ENCODE measurements around the gene KCNMB2. TPM values are rescaled to one million over a fixed set of nuclear protein-coding genes. Genes with fewer than 3 reads are reported as not detected.
"Not testable (repeated sequence)": the region's sequence is repeated elsewhere in the genome, so short reads cannot be mapped to it uniquely, and the experiment has no call there.

The KCNMB2 gene
- total RNA-seq, 4 donors from 2014 or later: not detected

- TF ChIP-seq, protein P1, sequence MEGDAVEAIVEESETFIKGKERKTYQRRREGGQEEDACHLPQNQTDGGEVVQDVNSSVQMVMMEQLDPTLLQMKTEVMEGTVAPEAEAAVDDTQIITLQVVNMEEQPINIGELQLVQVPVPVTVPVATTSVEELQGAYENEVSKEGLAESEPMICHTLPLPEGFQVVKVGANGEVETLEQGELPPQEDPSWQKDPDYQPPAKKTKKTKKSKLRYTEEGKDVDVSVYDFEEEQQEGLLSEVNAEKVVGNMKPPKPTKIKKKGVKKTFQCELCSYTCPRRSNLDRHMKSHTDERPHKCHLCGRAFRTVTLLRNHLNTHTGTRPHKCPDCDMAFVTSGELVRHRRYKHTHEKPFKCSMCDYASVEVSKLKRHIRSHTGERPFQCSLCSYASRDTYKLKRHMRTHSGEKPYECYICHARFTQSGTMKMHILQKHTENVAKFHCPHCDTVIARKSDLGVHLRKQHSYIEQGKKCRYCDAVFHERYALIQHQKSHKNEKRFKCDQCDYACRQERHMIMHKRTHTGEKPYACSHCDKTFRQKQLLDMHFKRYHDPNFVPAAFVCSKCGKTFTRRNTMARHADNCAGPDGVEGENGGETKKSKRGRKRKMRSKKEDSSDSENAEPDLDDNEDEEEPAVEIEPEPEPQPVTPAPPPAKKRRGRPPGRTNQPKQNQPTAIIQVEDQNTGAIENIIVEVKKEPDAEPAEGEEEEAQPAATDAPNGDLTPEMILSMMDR (IDR thresholded peaks at IDR 0.05): no peak
- TF ChIP-seq POLR2A (IDR thresholded peaks at IDR 0.05): no peak
- TF ChIP-seq EP300 (IDR thresholded peaks at IDR 0.05): no peak
- H3K4me3 ChIP-seq: no peak overlapping the region
- no peak for DNase-seq (ENCODE audit: low spot score in 2 of 2)
- WGBS, 2 donors: 94 to 95% methylated on average over 2 of the region's 2 CpGs
- H3K36me3 ChIP-seq: no peaks in the 10 kb centered on the region
- no peaks in the 10 kb centered on the region for H3K4me1 ChIP-seq
- H3K27ac ChIP-seq: no peak overlapping the region
- no peaks in the 10 kb centered on the region for H3K9me3 ChIP-seq
- no peaks in the 10 kb centered on the region for H3K27me3 ChIP-seq
Observed at GRCh38 chr3:178514401-178514800, 21.8 kb upstream of the KCNMB2 start.

DNA sequence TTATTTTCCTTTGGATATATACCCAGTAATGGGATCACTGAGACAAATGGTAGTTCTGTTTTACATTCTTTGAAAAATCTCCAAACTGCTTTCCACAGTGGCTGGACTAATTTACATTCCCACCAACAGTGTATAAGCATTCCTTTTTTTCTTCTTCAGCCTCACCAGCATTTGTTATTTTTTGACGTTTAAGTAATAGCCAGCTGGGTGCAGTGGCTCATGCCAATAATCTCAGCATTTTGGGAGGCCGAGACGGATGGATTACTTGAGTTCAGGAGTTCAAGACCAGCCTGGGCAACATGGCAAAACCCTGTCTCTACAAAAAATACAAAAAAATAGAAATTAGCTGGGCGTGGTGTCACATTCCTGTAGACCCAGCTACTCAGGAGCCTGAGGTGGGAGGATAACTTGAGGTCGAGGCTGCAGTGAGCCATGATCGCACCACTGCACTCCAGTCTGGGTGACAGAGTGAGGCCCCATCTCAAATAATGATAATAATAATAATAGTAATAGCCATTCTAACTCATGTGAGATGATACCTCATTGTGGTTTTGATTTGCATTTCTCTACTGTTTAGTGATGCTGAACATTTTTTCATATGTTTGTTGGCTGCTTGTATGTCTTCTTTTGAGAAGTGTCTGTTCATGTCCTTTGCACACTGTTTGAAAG lies 21.0 kb upstream of the KCNMB2 start:
- not testable (repeated sequence) for H3K4me3 ChIP-seq, H3K27me3 ChIP-seq
- 69 to 74% methylated on average over 6 of the region's 6 CpGs for whole genome bisulfite sequencing, 2 donors

DNA sequence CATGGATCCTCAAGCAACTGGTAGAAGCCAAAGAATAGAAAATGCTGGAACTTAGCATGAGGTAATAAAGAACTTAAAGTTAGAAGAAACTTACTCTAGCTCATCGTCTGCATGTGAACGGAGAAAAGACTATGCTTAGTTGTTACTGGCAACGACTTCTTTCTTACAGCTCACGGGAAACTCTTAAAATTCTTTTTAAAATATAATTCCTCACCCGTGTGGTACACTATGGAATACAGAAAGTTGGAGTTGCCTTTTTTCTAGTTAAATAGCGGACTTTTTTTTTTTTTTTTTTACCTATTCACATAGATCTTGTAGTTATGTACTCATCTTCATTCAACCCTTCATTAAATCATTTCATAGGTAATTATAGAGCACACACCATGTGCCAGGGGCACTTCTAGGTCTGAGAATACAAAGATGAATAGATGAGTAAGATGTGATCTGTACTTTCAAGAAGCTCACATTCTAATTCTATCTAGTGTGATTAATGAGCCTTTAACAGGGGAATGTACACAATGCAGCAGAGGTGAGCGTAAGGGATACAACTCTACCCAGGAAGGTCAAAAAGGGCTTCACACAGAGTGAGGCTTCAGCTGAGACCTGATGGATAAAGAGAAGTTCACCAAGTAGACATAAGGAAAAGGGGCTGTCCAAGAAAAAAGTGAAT lies 18.4 kb upstream of the KCNMB2 start:
- no peaks in the 10 kb centered on the region for H3K27me3 ChIP-seq
- no peak for DNase-seq (ENCODE audit: low spot score in 2 of 2)
- H3K27ac ChIP-seq: no peak overlapping the region
- TF ChIP-seq POLR2A (IDR thresholded peaks at IDR 0.05) (no peak), EP300 (IDR thresholded peaks at IDR 0.05) (no peak)
- TF ChIP-seq, protein P1 (IDR thresholded peaks at IDR 0.05): no peak
- no peaks in the 10 kb centered on the region for H3K4me1 ChIP-seq
- WGBS, 2 donors: 95 to 97% methylated on average over 7 of the region's 7 CpGs
- H3K9me3 ChIP-seq: no peaks in the 10 kb centered on the region
- H3K4me3 ChIP-seq: no peak overlapping the region
- no peaks in the 10 kb centered on the region for H3K36me3 ChIP-seq

More for the DNA sequence above, 21.0 kb upstream of the KCNMB2 start:
- not testable (repeated sequence) for H3K9me3 ChIP-seq; H3K36me3 ChIP-seq; DNase-seq (ENCODE audit: low spot score in 2 of 2); H3K4me1 ChIP-seq; H3K27ac ChIP-seq

DNA sequence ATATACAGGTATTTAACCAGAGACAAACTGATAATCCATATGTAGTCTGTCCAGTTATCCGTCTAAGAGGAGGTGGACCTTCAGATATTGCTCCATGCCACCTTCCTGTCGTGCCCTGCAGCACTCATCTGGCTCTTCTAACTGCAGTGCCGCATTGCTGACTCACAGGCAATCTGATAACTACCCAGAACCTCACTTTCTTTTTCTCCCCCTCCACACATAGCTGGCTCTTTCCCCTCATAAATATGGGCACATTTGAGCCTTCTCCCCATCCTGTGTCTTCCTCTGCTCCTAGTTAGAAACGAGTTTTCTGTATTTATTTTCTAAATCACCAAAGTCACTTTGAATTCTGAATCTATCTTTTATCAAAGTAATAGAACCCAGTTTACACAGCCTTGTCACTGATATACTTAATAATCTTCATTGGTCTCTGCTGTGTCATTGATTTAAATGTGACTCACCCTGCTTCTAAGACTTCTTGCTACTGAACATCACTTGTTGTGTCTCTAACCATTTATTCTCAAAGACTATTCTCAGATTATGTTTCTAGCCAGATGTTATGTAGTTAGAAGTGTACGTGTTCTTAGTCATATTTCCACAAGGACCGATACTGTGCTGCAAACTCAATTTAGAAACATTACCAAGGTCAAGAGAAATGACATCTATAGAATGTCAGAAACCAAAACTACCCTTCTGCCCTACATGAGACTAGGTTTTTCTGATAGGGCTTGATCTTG lies 17.4 kb upstream of the KCNMB2 start:
- Histone ChIP-seq H3K4me3 (no peak overlapping the region), H3K4me1 (no peaks in the 10 kb centered on the region), H3K27me3 (no peaks in the 10 kb centered on the region), H3K27ac (no peak overlapping the region), H3K9me3 (no peaks in the 10 kb centered on the region), H3K36me3 (no peaks in the 10 kb centered on the region)
- no peak for TF ChIP-seq EP300 (IDR thresholded peaks at IDR 0.05)
- TF ChIP-seq, protein P1 (IDR thresholded peaks at IDR 0.05): no peak
- no peak for TF ChIP-seq POLR2A (IDR thresholded peaks at IDR 0.05)
- WGBS, 2 donors: 79 to 80% methylated on average over 6 of the region's 6 CpGs
- DNase-seq (ENCODE audit: low spot score in 2 of 2): no peak

DNA sequence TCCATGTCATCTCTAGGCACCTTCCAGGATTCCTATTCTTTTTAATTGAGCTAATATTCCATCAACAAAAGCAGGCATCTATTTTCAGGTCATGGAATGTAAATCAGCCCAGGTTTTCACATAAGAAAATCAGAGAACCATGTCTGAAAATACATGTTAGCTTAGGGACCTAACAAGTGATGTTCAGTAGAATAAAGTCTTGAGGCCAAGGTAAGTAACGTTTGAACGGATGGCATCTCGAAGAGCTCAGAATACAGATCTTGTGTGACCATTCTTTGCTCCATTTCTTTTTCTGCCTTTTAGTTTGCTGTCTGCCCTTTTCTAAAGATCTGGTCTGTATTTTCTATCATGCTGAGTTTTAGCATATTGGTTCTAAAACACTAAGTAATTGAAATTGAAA lies 16.5 kb upstream of the KCNMB2 start:
- Histone ChIP-seq H3K4me3 (no peak overlapping the region), H3K36me3 (no peaks in the 10 kb centered on the region), H3K9me3 (no peaks in the 10 kb centered on the region), H3K27me3 (no peaks in the 10 kb centered on the region), H3K4me1 (no peaks in the 10 kb centered on the region), H3K27ac (no peak overlapping the region)
- no peak for DNase-seq (ENCODE audit: low spot score in 2 of 2)
- TF ChIP-seq, protein P1 (IDR thresholded peaks at IDR 0.05): no peak
- no peak for TF ChIP-seq POLR2A (IDR thresholded peaks at IDR 0.05)
- no peak for TF ChIP-seq EP300 (IDR thresholded peaks at IDR 0.05)
- WGBS, 2 donors: 94 to 97% methylated on average over 3 of the region's 3 CpGs

All from tibial nerve (tissue), 4 donors.